HG03045 (cell line): ENCODE measurements around the gene SMURF1.

Source experiments
- ATAC-seq: cut with Tn5 transposase; IDR thresholded peaks from one replicate; pipeline ENCODE4 v1.9.1; 2021; ENCODE audit warnings: mild to moderate bottlenecking, moderate library complexity; ENCODE audit not compliant: unreplicated experiment

The SMURF1 gene

DNA sequence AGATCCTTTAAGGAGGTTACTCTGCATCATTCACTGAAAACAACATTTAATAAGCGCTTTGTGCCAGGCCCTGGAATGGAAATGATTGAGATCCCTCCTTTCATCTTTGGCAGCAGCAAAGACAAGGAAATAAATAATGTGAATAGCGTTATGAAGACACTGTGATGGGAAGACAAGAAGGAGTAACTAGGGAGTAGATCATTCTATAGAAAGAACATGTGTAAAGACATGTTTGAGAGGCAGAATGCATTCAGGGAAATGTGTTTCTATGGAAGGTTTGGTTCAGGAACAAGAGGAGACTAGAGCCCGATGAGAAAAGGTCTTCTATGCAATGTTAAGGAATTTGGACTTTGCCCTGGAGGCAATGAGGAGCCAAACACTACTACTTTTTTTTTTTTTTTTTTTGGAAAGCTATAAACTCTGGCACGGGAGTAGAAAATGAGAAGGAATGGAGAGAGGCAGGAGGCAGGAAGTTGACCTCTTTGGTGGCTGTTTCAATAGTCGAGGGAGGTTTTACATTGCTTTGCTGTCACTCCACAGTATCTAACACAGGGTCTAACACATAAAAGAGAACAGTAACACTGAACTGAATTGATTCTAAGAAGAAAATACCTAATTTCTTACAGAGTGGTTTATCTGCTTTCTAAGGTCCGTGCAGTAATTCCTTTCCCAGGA, 44.9 kb downstream of the SMURF1 start:
- no peak for ATAC-seq

DNA sequence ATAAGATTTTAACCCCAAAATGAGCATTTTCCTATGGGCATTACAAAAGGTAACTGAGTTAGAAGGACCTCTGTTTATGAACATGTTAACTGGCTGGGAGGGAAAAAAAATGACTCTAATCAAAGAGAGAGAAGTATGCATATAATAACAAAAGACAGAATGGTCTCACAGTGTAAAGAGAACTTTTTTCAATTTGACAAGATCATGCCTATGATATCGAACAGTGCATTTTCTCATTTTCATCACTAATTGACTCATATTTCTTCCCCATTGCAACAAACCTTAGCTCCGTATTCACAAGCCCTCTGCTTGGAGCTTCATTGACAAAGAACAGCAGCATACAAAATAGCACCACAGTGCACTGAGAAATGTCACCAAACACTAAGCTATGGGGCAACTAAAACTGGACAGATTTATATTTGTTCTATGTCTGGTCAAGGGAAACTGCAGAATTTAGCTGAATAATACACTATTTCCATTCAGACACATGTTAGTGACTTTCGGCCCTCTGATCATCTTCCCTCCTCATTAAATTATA, 45.6 kb downstream of the SMURF1 start:
- no peak for ATAC-seq

DNA sequence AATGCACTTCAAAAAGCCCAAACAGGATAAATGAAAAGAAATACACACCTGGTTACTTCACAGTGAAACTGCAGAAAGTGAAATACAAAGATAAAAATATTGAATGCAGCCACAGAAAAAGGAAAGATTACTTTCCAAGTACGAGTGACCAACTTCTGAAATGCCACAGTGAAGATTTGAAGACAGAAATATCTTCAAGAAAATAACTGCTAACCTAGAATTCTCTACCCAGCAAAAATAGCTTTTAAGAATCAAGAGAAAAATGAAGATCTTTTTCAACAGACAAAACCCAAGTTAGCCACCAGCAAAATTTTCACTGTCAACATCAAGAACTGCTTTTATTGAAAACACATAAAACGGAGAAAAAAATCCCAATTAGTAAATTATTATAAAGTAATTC, 46.2 kb downstream of the SMURF1 start:
- no peak for ATAC-seq

DNA sequence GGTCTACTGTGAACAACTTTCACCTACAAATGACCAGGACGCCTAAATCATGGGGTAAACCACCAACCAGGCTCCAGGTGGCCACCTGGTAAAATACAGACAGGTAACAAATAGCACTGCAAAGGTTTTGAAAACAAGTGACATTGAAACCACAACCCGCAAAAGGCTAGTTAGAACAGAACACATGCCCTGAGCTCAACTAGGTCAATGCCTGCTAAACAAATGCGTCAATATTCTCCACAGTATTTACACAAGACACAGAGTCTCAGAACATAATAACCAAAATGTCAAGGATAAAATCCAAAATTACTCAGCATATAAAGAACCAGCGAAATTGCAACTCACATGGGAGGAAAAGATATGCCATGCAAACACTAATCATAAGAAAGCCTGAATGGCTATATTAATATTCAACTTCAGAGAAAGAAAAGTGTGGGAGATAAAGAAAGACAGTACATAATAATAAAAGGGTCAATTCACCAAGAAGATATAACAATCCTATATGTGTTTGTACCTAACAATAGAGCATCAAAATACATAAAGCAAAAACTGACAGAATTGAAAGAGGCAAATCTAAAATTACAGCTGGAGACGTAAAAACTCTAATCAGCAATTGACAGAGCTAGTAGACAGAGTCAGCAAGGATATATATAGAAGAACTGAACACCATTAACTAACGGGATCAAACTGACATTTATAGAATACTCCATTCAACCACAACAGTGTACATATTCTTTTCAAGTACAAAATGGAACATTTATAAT, 47.6 kb downstream of the SMURF1 start:
- ATAC-seq = no peak

DNA sequence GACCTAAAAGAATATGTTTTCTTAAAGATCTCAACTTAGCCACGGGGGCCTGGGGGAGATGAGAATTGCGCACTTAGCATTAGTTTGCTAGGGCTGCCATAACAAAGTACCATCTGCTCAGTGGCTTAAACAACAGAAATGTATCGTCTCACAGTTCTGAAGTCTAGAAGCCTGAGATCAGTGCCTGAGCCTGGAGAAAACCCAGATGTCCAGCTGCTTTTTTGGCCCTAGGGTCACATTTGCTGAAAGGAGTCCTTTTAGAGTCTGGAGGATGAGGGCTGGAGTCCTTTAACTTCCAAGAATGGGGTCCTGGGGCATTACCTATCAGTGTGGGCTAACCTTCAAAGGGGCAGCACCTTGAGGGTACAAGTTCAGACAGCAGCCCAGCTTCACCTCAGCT, 48.2 kb downstream of the SMURF1 start:
- no peak for ATAC-seq

DNA sequence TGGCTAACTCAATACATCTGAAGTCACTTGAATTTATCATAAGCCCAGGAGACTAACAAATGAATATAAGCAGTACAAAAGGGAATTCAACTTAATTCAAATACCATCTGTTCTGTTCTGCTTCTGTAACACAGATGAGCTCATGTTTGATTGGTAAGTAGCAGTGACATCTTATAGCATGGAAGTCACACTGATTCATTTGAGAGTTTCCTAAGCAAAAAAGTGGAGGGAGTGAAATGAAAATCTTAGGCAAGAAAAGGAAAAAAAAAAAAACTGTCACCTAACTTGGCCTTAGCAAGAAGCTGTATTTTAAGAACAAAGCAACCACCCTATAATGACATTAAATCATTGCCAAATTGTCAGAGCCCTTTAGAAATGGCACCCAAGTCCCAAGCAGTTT, 49.5 kb downstream of the SMURF1 start:
- no peak for ATAC-seq

DNA sequence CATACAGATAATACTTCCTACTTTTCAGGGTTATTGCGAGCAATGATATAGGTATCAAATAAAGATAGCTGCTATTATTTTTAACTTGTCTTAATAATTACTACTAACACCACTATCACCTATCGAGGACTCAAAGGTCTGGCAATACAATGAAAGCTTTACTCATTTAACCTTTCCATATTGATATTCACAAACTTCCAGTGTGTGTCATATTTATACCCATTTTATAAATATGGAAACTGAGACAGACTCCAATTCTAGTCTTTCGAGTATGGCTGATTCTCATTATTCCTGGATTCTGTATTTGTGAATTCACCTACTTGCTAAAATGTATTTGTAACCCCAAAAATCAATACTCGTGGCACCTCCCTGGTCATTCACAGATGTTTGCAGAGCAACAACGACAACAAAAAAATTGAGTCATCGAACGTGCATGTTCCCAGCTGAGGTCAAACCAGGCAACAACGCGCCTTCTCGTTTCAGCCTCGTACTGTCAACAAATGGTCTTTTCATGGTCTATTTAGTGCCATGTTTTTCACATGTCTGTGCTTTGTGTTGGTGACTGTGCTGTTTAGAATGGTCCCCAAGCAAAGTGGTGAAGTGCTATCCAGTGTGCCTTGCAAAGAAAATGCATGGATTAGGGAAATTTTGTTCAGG, 51.7 kb downstream of the SMURF1 start:
- no peak for ATAC-seq

DNA sequence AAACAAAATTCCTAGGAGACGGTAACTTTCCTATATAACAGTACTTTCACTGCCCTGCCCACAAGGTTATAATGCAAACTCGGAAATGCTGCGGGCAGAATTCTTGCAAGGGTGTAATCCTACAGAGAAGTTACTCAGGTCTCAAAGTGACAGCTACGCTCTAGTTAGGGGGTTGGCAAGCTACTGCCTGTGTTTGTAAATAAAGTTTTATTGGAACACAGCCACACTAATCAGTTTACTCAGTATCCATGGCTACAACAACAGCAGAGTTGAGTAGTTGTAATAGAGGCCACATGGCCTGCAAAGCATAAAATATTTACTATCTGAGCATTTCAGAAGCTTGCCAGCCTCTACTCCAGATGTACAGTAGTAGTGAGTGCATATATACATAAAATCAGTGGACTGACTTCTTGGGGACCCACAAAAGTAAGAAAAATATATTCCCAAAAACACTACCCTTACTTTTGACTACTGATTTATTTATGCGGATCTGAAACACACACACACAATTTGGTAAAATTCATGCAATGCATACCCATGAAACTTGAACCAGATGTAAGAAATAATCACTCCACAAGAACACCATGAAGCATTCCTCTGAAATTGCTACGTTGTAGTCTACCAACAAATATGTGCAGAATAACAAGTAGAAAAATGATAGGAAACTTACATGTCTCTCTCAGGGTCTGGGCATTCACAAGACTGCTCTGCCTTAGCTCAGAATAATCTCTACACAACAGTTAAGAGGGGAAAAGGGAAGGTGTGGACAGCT, 53.0 kb downstream of the SMURF1 start:
- no peak for ATAC-seq

- ATAC-seq = no peak
These were observed 53.8 kb downstream of the SMURF1 start for GRCh38 chr7:99089914-99090629.

DNA sequence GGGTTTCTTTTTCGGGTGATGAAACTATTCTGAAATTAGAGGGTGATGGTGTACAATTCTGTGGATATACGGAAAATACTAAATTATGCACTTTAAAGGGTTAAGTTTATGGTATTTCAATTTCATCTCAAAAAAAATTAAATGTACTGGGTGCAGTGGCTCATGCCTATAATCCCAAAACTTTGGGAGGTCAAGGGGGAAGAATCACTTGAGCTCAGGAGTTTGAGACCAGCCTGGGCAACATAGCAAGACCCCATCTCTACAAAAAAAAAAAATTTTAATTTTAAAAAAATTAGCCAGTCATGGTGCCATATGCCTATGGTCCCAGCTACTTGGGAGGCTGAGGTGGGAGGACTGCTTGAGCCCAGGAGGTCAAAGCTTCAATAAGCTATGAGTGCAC, 57.0 kb downstream of the SMURF1 start:
- ATAC-seq = no peak

DNA sequence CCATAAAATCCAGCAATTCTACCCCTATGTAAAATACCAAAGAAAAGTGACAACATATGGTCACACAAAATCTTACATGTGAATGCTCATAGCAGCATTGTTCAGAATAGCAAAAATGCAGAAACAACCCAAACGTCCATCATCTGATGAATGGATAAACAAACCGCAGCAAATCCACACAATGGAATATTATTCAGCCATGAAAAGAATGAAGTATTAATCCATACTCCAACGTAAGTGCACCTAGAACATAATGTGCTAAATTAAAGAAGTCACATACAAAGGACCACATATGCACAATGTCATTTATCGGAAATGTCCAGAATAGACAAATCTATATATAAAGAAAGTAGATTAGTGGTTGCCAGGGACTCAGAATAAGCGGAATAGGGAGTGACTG, 57.4 kb downstream of the SMURF1 start:
- no peak for ATAC-seq

DNA sequence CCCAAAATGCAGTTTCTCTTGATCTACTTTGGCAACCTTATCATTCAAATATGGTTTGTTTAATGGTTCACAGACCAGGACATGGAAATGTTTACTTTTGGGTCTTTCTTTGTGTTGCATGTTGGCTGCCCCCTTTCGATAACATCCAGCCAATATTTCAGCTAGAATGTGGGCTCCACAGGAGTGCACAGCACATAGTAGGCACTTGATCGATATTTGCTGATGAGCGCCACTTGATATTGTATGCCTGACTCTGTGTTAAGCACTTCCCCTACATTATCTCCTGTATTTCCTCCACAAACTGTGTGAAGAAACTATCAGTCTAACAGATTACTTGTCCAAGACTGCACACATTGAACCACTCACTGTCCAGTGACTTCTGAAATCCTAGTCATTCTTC, 60.2 kb downstream of the SMURF1 start:
- ATAC-seq = no peak

- ATAC-seq = no peak
These were observed 60.7 kb downstream of the SMURF1 start for GRCh38 chr7:99083068-99083651.

- no peak for ATAC-seq
These were observed 63.2 kb downstream of the SMURF1 start for GRCh38 chr7:99080679-99081078.

GRCh38 chr7:99079104-99079503, 64.8 kb downstream of the SMURF1 start:
- no peak for ATAC-seq

DNA sequence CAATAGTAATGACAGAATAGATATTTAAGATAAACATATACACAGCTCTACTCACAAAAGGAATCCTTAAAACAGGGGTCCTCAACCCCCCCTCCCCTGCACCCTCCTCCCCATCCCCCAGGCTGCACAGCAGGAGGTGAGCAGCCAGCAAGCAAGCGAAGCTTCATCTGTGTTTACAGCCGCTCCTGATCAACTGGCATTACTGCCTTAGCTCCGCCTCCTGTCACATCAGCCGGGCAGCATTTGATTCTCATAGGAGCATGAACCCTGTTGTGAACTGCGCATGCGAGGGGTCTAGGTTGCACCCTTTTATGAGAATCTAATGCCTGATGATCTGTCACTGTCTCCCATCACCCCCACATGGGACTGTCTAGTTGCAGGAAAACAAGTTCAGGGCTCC, 65.5 kb downstream of the SMURF1 start:
- ATAC-seq = no peak

GRCh38 chr7:99076615-99077014, 67.3 kb downstream of the SMURF1 start:
- ATAC-seq = no peak

DNA sequence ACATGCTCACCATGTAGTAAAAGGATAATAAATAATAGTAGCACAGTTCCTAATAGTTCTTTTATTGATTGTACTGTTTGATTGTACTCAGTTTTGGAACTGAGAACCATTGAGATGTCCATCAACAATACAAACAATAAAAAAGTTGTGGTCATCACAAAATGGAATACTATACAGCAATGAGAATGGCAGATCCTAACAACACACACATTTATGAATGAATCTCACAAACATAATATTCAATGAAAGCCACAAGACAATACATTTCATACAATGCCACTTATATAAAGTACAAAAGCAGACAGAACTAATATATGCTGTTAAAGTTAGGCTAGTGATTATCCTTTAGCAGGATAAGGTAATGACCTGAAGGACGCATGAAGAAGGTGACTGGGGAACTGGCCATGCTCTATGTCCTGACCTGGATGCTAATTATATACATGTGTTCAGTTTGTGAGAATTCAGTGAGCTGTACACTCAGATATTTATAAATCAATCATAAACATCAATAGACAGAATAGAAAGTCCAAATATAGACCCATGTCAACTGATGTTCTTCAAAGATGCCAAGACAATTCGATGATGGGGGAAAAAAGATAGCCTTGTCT, 70.0 kb downstream of the SMURF1 start:
- ATAC-seq = no peak

GRCh38 chr7:99072126-99072525, 71.8 kb downstream of the SMURF1 start:
- ATAC-seq = no peak

DNA sequence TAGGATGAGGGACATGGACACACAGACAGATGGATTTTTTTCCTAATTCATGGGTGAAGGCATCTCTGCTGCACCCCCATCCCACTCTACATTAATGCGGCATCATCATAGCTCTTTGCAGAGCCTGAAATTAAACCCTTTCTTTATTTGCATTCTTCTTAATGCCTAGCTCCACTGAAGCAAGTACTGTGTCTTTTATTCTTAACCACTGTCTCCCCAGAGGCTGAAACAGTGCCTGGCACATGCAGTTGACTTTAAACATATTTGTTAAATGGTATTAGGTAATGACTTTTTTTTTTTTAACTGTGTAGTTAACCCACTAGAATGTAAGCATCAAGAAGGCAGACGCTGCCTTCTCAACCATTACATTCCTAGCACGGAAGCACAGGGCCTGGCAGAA, 73.5 kb downstream of the SMURF1 start:
- no peak for ATAC-seq
